IMR-90 (cell line): ENCODE data around the gene TMPRSS2. TPM values are rescaled to one million over a fixed set of nuclear protein-coding genes. Genes with fewer than 3 reads are reported as not detected.

Experiments used
- ATAC-seq: fragments of 200-7000 bp; cut with Tn5 transposase; 2 replicates; pipeline ENCODE4 v1.9.1; 2020; ENCODE audit warnings: low read depth, mild to moderate bottlenecking, moderate library complexity
- BruUV-seq: library from RNA; stranded (reverse); fragments of 400-500 nt; replicated peaks from 2 replicates; lab custom pipeline; 2021; lab: Mats Ljungman, UMichigan
- CTCF ChIA-PET: fragments of 300-600 bp; formaldehyde crosslinking; extraction: SDS; loops from one replicate; lab custom pipeline; 2021; ENCODE audit warnings: antibody characterized with exemption; lab: Yijun Ruan, JAX
- POLR2A ChIA-PET: fragments of 300-600 bp; sonication (Branson Sonifier 250); formaldehyde crosslinking; loops from one replicate; lab custom pipeline; 2022; ENCODE audit warnings: antibody characterized with exemption; ENCODE audit not compliant: unreplicated experiment; lab: Charles Lee
- DNase-seq: peaks from one replicate; pipeline ENCODE4 v3.0.0; 2013
- H2AFZ ChIP-seq: replicated peaks from 2 replicates; pipeline ENCODE3; 2013; ENCODE audit warnings: low read length, mild to moderate bottlenecking; ENCODE audit not compliant: poor library complexity
- H2AK5ac ChIP-seq: 2 replicates; pipeline ENCODE4 v1.6.1; 2013; ENCODE audit warnings: low read depth, low read length, inconsistent platforms
- H2AK9ac ChIP-seq: replicated peaks from 2 replicates; pipeline ENCODE3; 2013; ENCODE audit warnings: mild to moderate bottlenecking, low read depth, low read length, moderate library complexity; ENCODE audit not compliant: poor library complexity
- H2BK120ac ChIP-seq: 2 replicates; pipeline ENCODE4 v1.6.1; 2013; ENCODE audit warnings: low read depth, low read length, inconsistent platforms
- H2BK15ac ChIP-seq: 3 replicates; pipeline ENCODE4 v1.6.1; 2013; ENCODE audit warnings: low read depth, low read length, inconsistent platforms
- H2BK20ac ChIP-seq: 2 replicates; pipeline ENCODE4 v1.6.1; 2013; ENCODE audit warnings: low read depth, mild to moderate bottlenecking, inconsistent platforms, low read length, moderate library complexity
- H2BK5ac ChIP-seq: 2 replicates; pipeline ENCODE4 v1.6.1; 2013; ENCODE audit warnings: mild to moderate bottlenecking, low read depth, low read length, inconsistent platforms; ENCODE audit not compliant: poor library complexity, severe bottlenecking
- H3K14ac ChIP-seq: replicated peaks from 2 replicates; pipeline ENCODE4 v1.6.1; 2013; ENCODE audit warnings: low read depth, low read length, inconsistent platforms
- H3K18ac ChIP-seq: 2 replicates; pipeline ENCODE4 v1.6.1; 2013; ENCODE audit warnings: low read depth, low read length, control low read depth
- H3K23ac ChIP-seq: 2 replicates; pipeline ENCODE4 v1.6.1; 2013; ENCODE audit warnings: low read depth, low read length, inconsistent platforms
- H3K27ac ChIP-seq: 2 replicates; pipeline ENCODE4 v1.5.1; 2013; ENCODE audit warnings: mild to moderate bottlenecking, control low read depth, low read length; ENCODE audit not compliant: insufficient read depth
- H3K27me3 ChIP-seq: 2 replicates; pipeline ENCODE4 v1.6.1; 2013; ENCODE audit warnings: low read length; ENCODE audit not compliant: control insufficient read depth, insufficient read depth
- H3K36me3 ChIP-seq: 2 replicates; pipeline ENCODE4 v1.6.1; 2013; ENCODE audit warnings: low read length, mixed read lengths; ENCODE audit not compliant: control insufficient read depth, insufficient read depth
- H3K4ac ChIP-seq: 2 replicates; pipeline ENCODE4 v1.6.1; 2013; ENCODE audit warnings: low read depth, low read length, inconsistent platforms
- H3K4me1 ChIP-seq: 2 replicates; pipeline ENCODE4 v1.6.1; 2013; ENCODE audit warnings: low read length, mixed read lengths; ENCODE audit not compliant: control insufficient read depth, insufficient read depth
- H3K4me2 ChIP-seq: 2 replicates; pipeline ENCODE4 v1.6.1; 2013; ENCODE audit warnings: low read depth, mild to moderate bottlenecking, control low read depth, low read length, moderate library complexity
- H3K4me3 ChIP-seq: 2 replicates; pipeline ENCODE4 v1.5.1; 2013; ENCODE audit warnings: low read depth, mild to moderate bottlenecking, control low read depth, low read length, moderate library complexity; ENCODE audit not compliant: insufficient read depth
- H3K56ac ChIP-seq: 2 replicates; pipeline ENCODE4 v1.6.1; 2013; ENCODE audit warnings: low read length, inconsistent platforms; ENCODE audit not compliant: insufficient read depth; ENCODE audit errors: extremely low read depth
- H3K79me1 ChIP-seq, 2 experiments: 2 replicates each; pipeline ENCODE4 v1.6.1; 2013; ENCODE audit warnings: low read length in 2 of 2, inconsistent platforms in 1 of 2, low read depth in 1 of 2
- H3K9ac ChIP-seq: 2 replicates; pipeline ENCODE4 v1.6.1; 2013; ENCODE audit warnings: low read depth, low read length, control low read depth
- H3K9me1 ChIP-seq: 2 replicates; pipeline ENCODE4 v1.6.1; 2013; ENCODE audit warnings: low read length, inconsistent platforms; ENCODE audit not compliant: insufficient read depth
- H3K9me3 ChIP-seq: 2 replicates; pipeline ENCODE4 v1.6.1; 2013; ENCODE audit warnings: low read length; ENCODE audit not compliant: control insufficient read depth, insufficient read depth
- H4K20me1 ChIP-seq: 2 replicates; pipeline ENCODE4 v1.6.1; 2013; ENCODE audit warnings: low read length, inconsistent platforms; ENCODE audit not compliant: insufficient read depth
- H4K5ac ChIP-seq: 2 replicates; pipeline ENCODE4 v1.6.1; 2013; ENCODE audit warnings: mild to moderate bottlenecking, low read depth, low read length, control low read depth
- H4K8ac ChIP-seq, 2 experiments: 2 replicates each; pipeline ENCODE4 v1.6.1; 2013; ENCODE audit warnings: low read depth in 2 of 2, low read length in 2 of 2, control low read depth in 1 of 2, inconsistent platforms in 1 of 2
- H4K91ac ChIP-seq: 2 replicates; pipeline ENCODE4 v1.6.1; 2013; ENCODE audit warnings: low read depth, low read length, inconsistent platforms; ENCODE audit not compliant: insufficient read depth
- BHLHE40 ChIP-seq: fragments of 150-350 bp; IDR thresholded peaks from 2 replicates; pipeline ENCODE4 v1.6.1; 2016; ENCODE audit warnings: mild to moderate bottlenecking, low read depth, low read length
- CEBPB ChIP-seq: IDR thresholded peaks from 2 replicates; pipeline ENCODE4 v1.6.1; 2012; ENCODE audit warnings: low read depth, low read length, improper control_type of control experiment
- CHD1 ChIP-seq: IDR thresholded peaks from 2 replicates; pipeline ENCODE4 v1.6.1; 2012; ENCODE audit warnings: low read depth, low read length, improper control_type of control experiment
- ELK1 ChIP-seq: fragments of 150-350 bp; IDR thresholded peaks from 2 replicates; pipeline ENCODE4 v1.6.1; 2016; ENCODE audit warnings: low read depth, mild to moderate bottlenecking, low read length, moderate library complexity, borderline replicate concordance
- FOS ChIP-seq: fragments of 150-350 bp; IDR thresholded peaks from 2 replicates; pipeline ENCODE4 v1.6.1; 2016; ENCODE audit warnings: low read depth, low read length
- MAFK ChIP-seq: IDR thresholded peaks from 2 replicates; pipeline ENCODE4 v1.6.1; 2012; ENCODE audit warnings: low read depth, low read length, improper control_type of control experiment
- MAZ ChIP-seq: IDR thresholded peaks from 2 replicates; pipeline ENCODE4 v1.6.1; 2012; ENCODE audit warnings: low read depth, mild to moderate bottlenecking, low read length, improper control_type of control experiment, moderate library complexity, borderline replicate concordance
- MXI1 ChIP-seq: IDR thresholded peaks from 2 replicates; pipeline ENCODE4 v1.6.1; 2012; ENCODE audit warnings: low read depth, mild to moderate bottlenecking, low read length, moderate library complexity, borderline replicate concordance
- NFE2L2 ChIP-seq: fragments of 150-350 bp; IDR thresholded peaks from 2 replicates; pipeline ENCODE4 v1.6.1; 2016; ENCODE audit warnings: low read depth, mild to moderate bottlenecking, low read length
- POLR2A ChIP-seq: IDR thresholded peaks from 2 replicates; pipeline ENCODE4 v1.6.1; 2012; ENCODE audit warnings: mild to moderate bottlenecking, low read depth, low read length
- RAD21 ChIP-seq: IDR thresholded peaks from 2 replicates; pipeline ENCODE4 v1.6.1; 2012; ENCODE audit warnings: low read length, improper control_type of control experiment
- RFX5 ChIP-seq: IDR thresholded peaks from 2 replicates; pipeline ENCODE4 v1.8.0; 2012; ENCODE audit warnings: low read depth, mild to moderate bottlenecking, low read length, moderate library complexity
- SMC3 ChIP-seq: fragments of 150-350 bp; IDR thresholded peaks from 2 replicates; pipeline ENCODE4 v1.6.1; 2016; ENCODE audit warnings: low read depth, mild to moderate bottlenecking, antibody characterized with exemption, low read length, moderate library complexity
- WGBS, 2 experiments: methylation state at CpG; one replicate each; pipeline versions ENCODE4 v1.1.5 to v1.1.7; 2013; ENCODE audit warnings: missing lambda C conversion rate in 2 of 2; ENCODE audit not compliant: insufficient read length in 1 of 2; ENCODE audit errors: extremely low coverage in 2 of 2; 5-methylcytosine and 5-hydroxymethylcytosine counted together
- dilution Hi-C: fragments of 300-500 bp; cut with HindIII; formaldehyde crosslinking; loops from one replicate; pipeline ENCODE4 v1.14.3; 2018; ENCODE audit warnings: low sequenced_read_pairs; ENCODE audit not compliant: unreplicated experiment
- in situ Hi-C: fragments of 300-500 bp; cut with MboI; formaldehyde crosslinking; loops from 3 replicates; pipeline ENCODE4 v1.14.3; 2019; ENCODE audit warnings: low sequenced_read_pairs, inconsistent platforms, mixed read lengths
- intact Hi-C: fragments of 100-400 bp; cut with micrococcal nuclease; formaldehyde crosslinking; loops from 2 replicates; pipeline ENCODE4 v1.10.0; 2022
- polyA plus RNA-seq, 3 experiments: library from polyadenylated mRNA; depleted of rRNA; stranded (reverse); fragments of >200 nt; gene quantifications; 2 replicates each; pipeline ENCODE4 v1.2.3, GENCODE V29; 2012; ENCODE audit warnings: low replicate concordance in 1 of 3
- total RNA-seq: library from RNA; depleted of rRNA; stranded (reverse); fragments of >200 nt; gene quantifications from 2 replicates; pipeline ENCODE4 v1.2.3, GENCODE V29; 2012

TMPRSS2 gene
- total and polyA plus RNA-seq, 2 of the 4 experiments (the other 2 are of a cell fraction) = not detected

- CTCF ChIA-PET = no interaction called here
- peak overlapping the region; percentile 6 for H2AFZ ChIP-seq
Measured at GRCh38 chr21:41506611-41507520, 1.1 kb downstream of the TMPRSS2 start.

More at GRCh38 chr21:41506611-41507520, 1.1 kb downstream of the TMPRSS2 start:
- Histone ChIP-seq H3K9me1 (no peaks in the 10 kb centered on the region), H3K4me3 (no peak overlapping the region), H2BK5ac (no peak overlapping the region), H3K27me3 (peaks cover 58% of the 10 kb centered on the region), H4K20me1 (no peaks in the 10 kb centered on the region), H3K4me1 (no peaks in the 10 kb centered on the region), H2BK120ac (no peak overlapping the region), H2BK20ac (no peak overlapping the region), H3K23ac (no peak overlapping the region), H4K91ac (no peak overlapping the region), H4K5ac (no peak overlapping the region), H3K18ac (no peak overlapping the region), H3K14ac (no peak overlapping the region), H4K8ac (no peak overlapping the region), H2BK15ac (no peak overlapping the region), H3K4ac (no peak overlapping the region), H3K79me1 (no peaks in the 10 kb centered on the region), H3K56ac (no peak overlapping the region), H3K36me3 (no peaks in the 10 kb centered on the region), H3K27ac (no peak overlapping the region), H2AK9ac (no peak overlapping the region), H2AK5ac (no peak overlapping the region), H3K9ac (no peak overlapping the region), H3K9me3 (no peaks in the 10 kb centered on the region), H3K4me2 (no peak overlapping the region)
- ATAC-seq = no peak
- no peak for DNase-seq
- in situ Hi-C loops (no loop called here), intact Hi-C loops (no loop called here), dilution Hi-C loops (no loop called here)
- no peak for TF ChIP-seq MAFK
- no peak for TF ChIP-seq CHD1
- no peak for TF ChIP-seq MAZ
- no peak for TF ChIP-seq RFX5
- TF ChIP-seq CEBPB = no peak
- no peak for TF ChIP-seq MXI1
- no peak for TF ChIP-seq ELK1
- no peak for TF ChIP-seq POLR2A
- TF ChIP-seq RAD21 = no peak
- TF ChIP-seq NFE2L2 = no peak
- TF ChIP-seq FOS = no peak
- no peak for TF ChIP-seq SMC3
- TF ChIP-seq BHLHE40 = no peak
- no TSS peak for BruUV-seq
- POLR2A ChIA-PET = no interaction called here
- 1% methylated on average over 26 of the region's 64 CpGs; no CpG with 5 or more reads in 1 of the 2 experiments for WGBS, 2 experiments
